ENCODE measurements around the gene UBA6. TPM values are rescaled to one million over a fixed set of nuclear protein-coding genes. Genes with fewer than 3 reads are reported as not detected.
"Not testable (repeated sequence)": the region's sequence is repeated elsewhere in the genome, so short reads cannot be mapped to it uniquely, and the experiment has no call there.

UBA6 gene
- 115 TPM for total RNA-seq

- FAIRE-seq (no peak), DNase-seq (ENCODE audit: low spot score in 2 of 2) (peak; percentile 89 to 93)
These were observed at the start of gene UBA6 for GRCh38 chr4:67700738-67701516. UBA6 (minus strand) TSS chr4:67701155; CDS start chr4:67701119, 36 bp downstream.

- FAIRE-seq (no peak), DNase-seq (ENCODE audit: low spot score in 2 of 2) (no peak)
These were observed 49.7 kb upstream of the UBA6 start for GRCh38 chr4:67750691-67751090.

GRCh38 chr4:67749286-67749685 lies 48.3 kb upstream of the UBA6 start:
- no peak for FAIRE-seq
- DNase-seq (ENCODE audit: low spot score in 2 of 2): no peak

- FAIRE-seq (peak; percentile 88), DNase-seq (ENCODE audit: low spot score in 2 of 2) (no peak)
These were observed 46.0 kb upstream of the UBA6 start for GRCh38 chr4:67746797-67747495.

GRCh38 chr4:67744561-67745283 lies 43.8 kb upstream of the UBA6 start:
- FAIRE-seq (no peak), DNase-seq (ENCODE audit: low spot score in 2 of 2) (no peak)

GRCh38 chr4:67743194-67743593 lies 42.2 kb upstream of the UBA6 start:
- no peak for DNase-seq (ENCODE audit: low spot score in 2 of 2)
- FAIRE-seq: no peak

- DNase-seq (ENCODE audit: low spot score in 2 of 2) (no peak), FAIRE-seq (no peak)
These were observed 35.3 kb upstream of the UBA6 start for GRCh38 chr4:67736262-67736661.

GRCh38 chr4:67735325-67735724 lies 34.4 kb upstream of the UBA6 start:
- FAIRE-seq (no peak), DNase-seq (ENCODE audit: low spot score in 2 of 2) (no peak)

- not testable (repeated sequence) for FAIRE-seq; DNase-seq (ENCODE audit: low spot score in 2 of 2)
These were observed 29.6 kb upstream of the UBA6 start for GRCh38 chr4:67730511-67730910.

- DNase-seq (ENCODE audit: low spot score in 2 of 2) (no peak), FAIRE-seq (no peak)
These were observed 26.3 kb upstream of the UBA6 start for GRCh38 chr4:67727124-67727850.

- FAIRE-seq: no peak
- DNase-seq (ENCODE audit: low spot score in 2 of 2): no peak
These were observed 25.0 kb upstream of the UBA6 start for GRCh38 chr4:67725981-67726380.

- no peak for FAIRE-seq
- DNase-seq (ENCODE audit: low spot score in 2 of 2): no peak
These were observed 24.2 kb upstream of the UBA6 start for GRCh38 chr4:67725132-67725531.

- DNase-seq (ENCODE audit: low spot score in 2 of 2): no peak
- no peak for FAIRE-seq
These were observed 23.0 kb upstream of the UBA6 start for GRCh38 chr4:67723949-67724348.

GRCh38 chr4:67723341-67723740 lies 22.4 kb upstream of the UBA6 start:
- no peak for FAIRE-seq
- DNase-seq (ENCODE audit: low spot score in 2 of 2): no peak

- DNase-seq (ENCODE audit: low spot score in 2 of 2) (no peak), FAIRE-seq (no peak)
These were observed 21.0 kb upstream of the UBA6 start for GRCh38 chr4:67721770-67722597.

GRCh38 chr4:67721315-67721769 lies 20.4 kb upstream of the UBA6 start:
- no peak for FAIRE-seq
- no peak for DNase-seq (ENCODE audit: low spot score in 2 of 2)

GRCh38 chr4:67719953-67720617 lies 19.1 kb upstream of the UBA6 start:
- DNase-seq (ENCODE audit: low spot score in 2 of 2) (no peak), FAIRE-seq (no peak)

- DNase-seq (ENCODE audit: low spot score in 2 of 2) (no peak), FAIRE-seq (no peak)
These were observed 17.9 kb upstream of the UBA6 start for GRCh38 chr4:67718848-67719247.

GRCh38 chr4:67717586-67717985 lies 16.6 kb upstream of the UBA6 start:
- DNase-seq (ENCODE audit: low spot score in 2 of 2) (no peak), FAIRE-seq (no peak)
